ENCODE results near the gene GFRA1. TPM values are rescaled to one million over a fixed set of nuclear protein-coding genes. Genes with fewer than 3 reads are reported as not detected.

GFRA1 gene
- total and polyA plus RNA-seq, 2 of the 8 experiments (the other 6 are each of a cell fraction or from before 2014, with no cell fraction given) = 1.1 to 2.0 TPM

DNA sequence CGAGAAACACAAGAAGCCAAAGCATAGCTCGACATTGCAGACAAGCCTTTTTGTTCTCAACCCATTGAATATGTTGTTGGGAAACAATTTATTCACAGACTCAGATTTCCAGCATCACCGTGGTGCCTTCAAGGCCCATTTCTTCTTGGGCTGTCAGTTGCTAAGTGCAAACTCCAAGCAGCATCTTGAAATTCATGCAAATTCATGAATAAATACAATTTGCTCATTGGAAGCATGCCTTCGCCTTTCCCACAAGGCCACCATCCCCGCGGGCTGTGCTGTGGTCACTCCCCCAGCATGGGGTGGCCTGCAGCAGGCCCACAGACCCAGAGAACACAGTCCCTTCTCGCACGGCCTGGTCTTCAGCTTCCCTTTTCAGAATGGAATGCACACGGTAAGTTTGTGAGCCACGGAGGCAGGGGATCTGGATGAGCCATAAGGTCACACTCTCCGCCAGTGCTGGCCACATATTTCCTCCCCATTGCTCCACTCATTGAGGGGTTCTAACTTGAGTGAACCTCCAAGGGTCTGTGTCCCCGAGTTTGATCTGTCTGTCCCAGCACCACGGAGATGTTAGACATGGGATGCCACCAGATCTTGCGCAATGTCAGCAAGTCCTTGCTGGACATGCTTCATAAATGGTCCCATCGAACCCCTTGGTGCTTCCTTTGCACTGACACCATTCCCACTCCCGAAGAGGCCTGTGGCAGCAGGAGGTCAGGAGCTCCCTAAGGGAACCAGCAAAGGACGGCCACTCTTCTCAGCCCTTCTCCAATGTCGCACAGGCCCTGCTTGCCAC lies 109.5 kb downstream of the GFRA1 start:
- Histone ChIP-seq H2BK20ac (ENCODE audit: low read length) (no peak overlapping the region), H4K20me1 (replicated peaks in 1 of 2; ENCODE audit: control insufficient read depth in 1 of 2, insufficient read depth in 2 of 2, low read length in 2 of 2) (no peaks in the 10 kb centered on the region), H2BK5ac (ENCODE audit: low read depth, low read length) (no peak overlapping the region), H3K4me1 (replicated peaks in 1 of 4; ENCODE audit: control insufficient read depth in 3 of 4, insufficient read depth in 4 of 4, low read length in 3 of 4) (no peaks in the 10 kb centered on the region), H3K27me3 (replicated peaks in 1 of 4; ENCODE audit: control insufficient read depth in 3 of 4, extremely low read depth in 1 of 4, insufficient read depth in 3 of 4, low read length in 3 of 4) (no peaks in the 10 kb centered on the region), H3K23ac (ENCODE audit: insufficient read length) (no peak overlapping the region), H3K79me2 (ENCODE audit: control insufficient read depth in 1 of 2, insufficient read depth in 2 of 2, low read length in 2 of 2) (no peaks in the 10 kb centered on the region), H4K5ac (ENCODE audit: insufficient read length, low read depth, low read length) (no peak overlapping the region), H3K27ac (ENCODE audit: low read depth, low read length) (no peak overlapping the region), H3K56ac (replicated peaks; ENCODE audit: insufficient read length, low read depth, low read length) (no peak overlapping the region), H4K91ac (replicated peaks; ENCODE audit: insufficient read length, low read length) (no peak overlapping the region), H4K8ac (ENCODE audit: extremely low read depth, insufficient read depth, low read length) (no peak overlapping the region), H3K23me2 (ENCODE audit: low read depth, low read length) (no peaks in the 10 kb centered on the region), H3K9ac (replicated peaks in 1 of 4; ENCODE audit: extremely low read depth in 1 of 4, low read depth in 3 of 4, low read length in 3 of 4) (no peak overlapping the region), H2AFZ (ENCODE audit: low read length) (no peak overlapping the region), H2BK120ac (replicated peaks; ENCODE audit: low read depth, low read length) (no peak overlapping the region), H2BK15ac (ENCODE audit: low read length) (no peak overlapping the region), H3K79me1 (ENCODE audit: low read depth, low read length) (no peaks in the 10 kb centered on the region; the same call in 1 of the 2 replicates), H3K36me3 (ENCODE audit: control insufficient read depth in 2 of 4, insufficient read depth in 4 of 4, low read length in 3 of 4) (no peaks in the 10 kb centered on the region), H3K4ac (replicated peaks; ENCODE audit: insufficient read length, low read depth, low read length) (no peak overlapping the region), H3K4me2 (ENCODE audit: insufficient read depth in 1 of 2, low read depth in 2 of 2, low read length in 2 of 2) (no peak overlapping the region), H2BK12ac (ENCODE audit: low read depth, low read length) (no peak overlapping the region), H3K14ac (ENCODE audit: insufficient read length) (no peak overlapping the region), H2AK5ac (ENCODE audit: low read depth, low read length) (no peak overlapping the region), H3K4me3 (ENCODE audit: extremely low read depth in 1 of 4, insufficient read depth in 2 of 4, low read depth in 3 of 4, low read length in 4 of 4) (no peak overlapping the region), H3K9me3 (ENCODE audit: insufficient read depth in 2 of 2, low read depth in 1 of 2, low read length in 1 of 2) (peaks cover 0 to 12% of the 10 kb centered on the region in 2 experiments; a peak in 2 of 4 replicates), H3K18ac (ENCODE audit: extremely low read depth, low read length) (no peak overlapping the region)
- WGBS, 2 experiments (ENCODE audit: extremely low coverage in 1 of 2, insufficient coverage in 1 of 2, insufficient read length in 1 of 2, insufficient replicate concordance in 2 of 2, low coverage in 1 of 2, low lambda C conversion rate in 2 of 2, missing lambda C conversion rate in 1 of 2) = 95% methylated on average over 18 of the region's 18 CpGs; no CpG with 5 or more reads in 1 of the 2 experiments
- TF ChIP-seq PHF8 (conservative IDR thresholded peaks at IDR 0.05; ENCODE audit: low read depth, low read length) (no peak), CEBPB (IDR thresholded peaks at IDR 0.05; ENCODE audit: low read depth, low read length) (peak; percentile 44; the same call in 1 of the 2 replicates), JUND (IDR thresholded peaks at IDR 0.05; ENCODE audit: low read length) (no peak), YY1 (IDR thresholded peaks at IDR 0.05; ENCODE audit: low read depth, low read length) (no peak), RAD21 (IDR thresholded peaks at IDR 0.05 in 1 of 2, conservative IDR thresholded peaks at IDR 0.05 in 1 of 2; ENCODE audit: low read depth in 2 of 2, low read length in 2 of 2) (no peak), GTF2F1 (IDR thresholded peaks at IDR 0.05; ENCODE audit: borderline replicate concordance, low read depth, low read length) (no peak)
- TF ChIP-seq, protein P1, sequence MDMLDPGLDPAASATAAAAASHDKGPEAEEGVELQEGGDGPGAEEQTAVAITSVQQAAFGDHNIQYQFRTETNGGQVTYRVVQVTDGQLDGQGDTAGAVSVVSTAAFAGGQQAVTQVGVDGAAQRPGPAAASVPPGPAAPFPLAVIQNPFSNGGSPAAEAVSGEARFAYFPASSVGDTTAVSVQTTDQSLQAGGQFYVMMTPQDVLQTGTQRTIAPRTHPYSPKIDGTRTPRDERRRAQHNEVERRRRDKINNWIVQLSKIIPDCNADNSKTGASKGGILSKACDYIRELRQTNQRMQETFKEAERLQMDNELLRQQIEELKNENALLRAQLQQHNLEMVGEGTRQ (IDR thresholded peaks at IDR 0.05; ENCODE audit: low read length) = no peak
- CTCF ChIA-PET (ENCODE audit: partially characterized antibody) = no interaction called here
- POLR2A ChIA-PET (ENCODE audit: partially characterized antibody) = no interaction called here
- no peak for DNase-seq (ENCODE audit: low read depth in 1 of 2, low spot score in 2 of 2)
- FAIRE-seq = no peak
